Placental epithelial cell (primary cell): ENCODE data around the gene IRF2BP1. TPM values are rescaled to one million over a fixed set of nuclear protein-coding genes. Genes with fewer than 3 reads are reported as not detected.

Experiments
- total RNA-seq: library from RNA; depleted of rRNA; stranded (reverse); fragments of >200 nt; gene quantifications from 2 replicates; pipeline ENCODE4 v1.2.3, GENCODE V29; 2012

Gene IRF2BP1, protein sequence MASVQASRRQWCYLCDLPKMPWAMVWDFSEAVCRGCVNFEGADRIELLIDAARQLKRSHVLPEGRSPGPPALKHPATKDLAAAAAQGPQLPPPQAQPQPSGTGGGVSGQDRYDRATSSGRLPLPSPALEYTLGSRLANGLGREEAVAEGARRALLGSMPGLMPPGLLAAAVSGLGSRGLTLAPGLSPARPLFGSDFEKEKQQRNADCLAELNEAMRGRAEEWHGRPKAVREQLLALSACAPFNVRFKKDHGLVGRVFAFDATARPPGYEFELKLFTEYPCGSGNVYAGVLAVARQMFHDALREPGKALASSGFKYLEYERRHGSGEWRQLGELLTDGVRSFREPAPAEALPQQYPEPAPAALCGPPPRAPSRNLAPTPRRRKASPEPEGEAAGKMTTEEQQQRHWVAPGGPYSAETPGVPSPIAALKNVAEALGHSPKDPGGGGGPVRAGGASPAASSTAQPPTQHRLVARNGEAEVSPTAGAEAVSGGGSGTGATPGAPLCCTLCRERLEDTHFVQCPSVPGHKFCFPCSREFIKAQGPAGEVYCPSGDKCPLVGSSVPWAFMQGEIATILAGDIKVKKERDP
- total RNA-seq, result 31.6 and 39.7 TPM in 2 replicates

DNA sequence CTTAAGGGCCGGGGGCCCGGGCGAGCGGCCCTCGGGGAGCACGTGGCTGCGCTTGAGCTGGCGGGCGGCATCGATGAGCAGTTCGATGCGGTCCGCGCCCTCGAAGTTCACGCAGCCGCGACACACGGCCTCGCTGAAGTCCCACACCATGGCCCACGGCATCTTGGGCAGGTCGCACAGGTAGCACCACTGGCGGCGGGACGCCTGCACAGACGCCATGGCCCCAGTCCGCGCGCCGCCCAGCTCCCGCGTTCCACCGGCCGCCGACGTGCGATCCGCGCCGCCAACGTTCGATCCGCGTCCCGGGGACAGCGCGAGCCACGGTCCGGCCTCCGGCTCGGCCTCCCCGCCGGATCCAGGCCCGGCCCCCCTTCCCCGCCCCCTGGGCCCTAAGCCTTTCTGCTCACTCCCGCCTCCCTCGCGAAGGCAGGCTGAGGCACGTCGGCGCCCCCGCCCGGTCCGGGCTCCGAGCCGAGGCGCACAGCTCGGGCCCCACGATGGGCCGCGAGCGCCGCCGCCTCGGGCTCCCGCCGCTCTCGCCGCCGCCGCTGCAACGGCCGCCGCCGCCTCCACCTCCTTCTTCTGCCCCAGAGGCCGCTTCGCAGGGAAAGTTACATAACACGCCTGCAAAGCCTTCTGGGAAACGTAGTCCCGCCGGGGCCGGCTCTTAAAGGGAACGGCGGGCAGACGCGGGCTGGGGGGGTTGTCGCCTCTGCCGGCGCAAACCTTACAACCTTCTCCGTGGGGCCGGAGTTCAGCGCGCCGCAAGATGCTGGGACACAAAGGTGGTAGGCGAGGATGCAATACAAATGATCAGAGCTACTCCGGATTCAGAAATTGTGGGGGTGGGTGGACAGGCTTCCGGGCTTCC lies at the start of gene IRF2BP1:
Gene IRF2BP1, minus strand, starts transcription at position 586 of the 871 bp plus-strand sequence. Its CDS starts 367 bp downstream, at position 219.

DNA sequence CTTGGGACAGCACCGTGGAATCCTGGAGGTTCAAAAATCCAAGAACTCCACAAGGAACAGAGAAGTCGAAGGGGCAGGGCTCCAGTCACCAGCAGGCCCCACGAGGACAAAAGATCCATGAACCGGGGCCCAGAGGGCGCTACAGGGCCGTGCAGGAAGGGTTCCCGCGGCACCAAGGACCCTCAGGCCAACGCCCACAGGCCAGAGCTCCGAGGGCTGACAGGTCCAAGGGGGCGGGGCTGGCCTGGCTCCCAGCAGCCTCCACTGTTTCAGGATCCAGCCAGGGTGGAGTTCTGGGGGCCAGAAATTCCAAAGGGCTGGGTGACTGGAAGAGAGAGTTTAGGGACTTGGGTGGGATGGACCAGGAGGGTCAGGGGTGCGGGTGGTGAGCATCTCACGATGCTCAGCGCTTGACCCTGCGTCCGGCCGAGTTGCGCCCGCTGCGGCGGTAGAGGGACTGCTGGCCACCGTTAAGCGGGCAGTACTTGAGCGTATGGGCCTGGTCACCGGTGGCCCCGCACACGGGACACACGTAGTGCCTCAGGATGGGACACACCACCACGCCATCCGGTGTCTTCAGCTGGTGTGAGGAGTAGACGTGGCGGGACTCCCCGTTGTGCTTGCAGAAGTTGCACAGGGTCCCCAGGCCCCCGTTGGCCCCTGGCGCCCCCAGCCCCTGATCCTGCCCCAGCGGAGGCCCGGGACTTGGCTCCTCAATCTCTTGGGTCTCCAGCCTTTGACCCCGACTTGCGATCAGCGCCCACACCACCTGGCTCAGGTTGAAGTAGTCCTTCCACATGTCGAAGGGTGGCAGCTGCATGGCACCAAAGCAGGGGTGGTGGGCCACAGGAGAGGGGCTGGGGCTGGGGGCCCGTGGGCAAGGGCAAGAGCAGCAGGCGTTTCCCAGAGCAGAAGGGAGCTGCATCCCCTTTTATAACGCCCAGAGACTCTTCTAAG lies 28.2 kb upstream of the IRF2BP1 start, which contains the start of gene NANOS2:
Gene NANOS2, minus strand, starts transcription at position 905 of the 957 bp plus-strand sequence. Its CDS starts 85 bp downstream, at position 820.

DNA sequence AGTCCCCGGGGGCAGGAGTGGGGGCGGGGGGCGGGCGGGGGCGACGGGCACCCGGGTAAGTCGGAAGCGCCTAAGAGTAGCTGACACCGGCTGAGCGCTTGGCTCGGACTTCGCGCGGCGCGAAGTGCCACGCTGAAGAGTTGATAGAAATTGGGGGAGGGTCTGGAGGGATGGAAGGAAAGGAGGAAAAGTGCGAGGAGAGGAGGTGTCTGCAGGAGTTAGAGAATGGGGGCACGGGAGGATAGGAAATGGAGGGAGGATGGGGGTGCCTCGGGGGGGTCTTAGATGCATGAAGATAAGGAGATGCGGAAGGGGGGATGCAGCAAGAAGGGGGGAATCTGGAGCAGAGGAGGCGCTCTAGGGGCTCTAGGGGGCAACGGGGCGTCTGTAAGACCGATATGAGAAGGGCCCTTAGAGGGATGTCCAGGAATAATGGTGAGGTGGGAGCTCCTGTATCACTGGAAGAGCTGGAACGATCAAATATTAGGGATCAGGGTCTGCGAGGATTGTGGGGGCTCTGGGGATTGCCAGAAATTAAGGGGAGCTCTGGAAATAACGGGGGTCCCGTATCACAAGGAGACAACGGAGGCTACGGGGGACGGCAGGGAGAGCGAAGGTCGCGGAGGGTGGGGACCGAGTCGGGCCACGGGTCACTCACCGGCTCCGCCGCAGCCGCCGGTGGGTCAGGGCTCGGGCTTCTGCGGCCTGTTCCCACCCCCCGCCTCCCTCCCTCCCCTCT lies 16.1 kb upstream of the IRF2BP1 start, which contains the start of gene MYPOP:
Gene MYPOP, minus strand, starts transcription at position 702 of the 739 bp plus-strand sequence. CDS start 840 bp downstream, outside the sequence.

DNA sequence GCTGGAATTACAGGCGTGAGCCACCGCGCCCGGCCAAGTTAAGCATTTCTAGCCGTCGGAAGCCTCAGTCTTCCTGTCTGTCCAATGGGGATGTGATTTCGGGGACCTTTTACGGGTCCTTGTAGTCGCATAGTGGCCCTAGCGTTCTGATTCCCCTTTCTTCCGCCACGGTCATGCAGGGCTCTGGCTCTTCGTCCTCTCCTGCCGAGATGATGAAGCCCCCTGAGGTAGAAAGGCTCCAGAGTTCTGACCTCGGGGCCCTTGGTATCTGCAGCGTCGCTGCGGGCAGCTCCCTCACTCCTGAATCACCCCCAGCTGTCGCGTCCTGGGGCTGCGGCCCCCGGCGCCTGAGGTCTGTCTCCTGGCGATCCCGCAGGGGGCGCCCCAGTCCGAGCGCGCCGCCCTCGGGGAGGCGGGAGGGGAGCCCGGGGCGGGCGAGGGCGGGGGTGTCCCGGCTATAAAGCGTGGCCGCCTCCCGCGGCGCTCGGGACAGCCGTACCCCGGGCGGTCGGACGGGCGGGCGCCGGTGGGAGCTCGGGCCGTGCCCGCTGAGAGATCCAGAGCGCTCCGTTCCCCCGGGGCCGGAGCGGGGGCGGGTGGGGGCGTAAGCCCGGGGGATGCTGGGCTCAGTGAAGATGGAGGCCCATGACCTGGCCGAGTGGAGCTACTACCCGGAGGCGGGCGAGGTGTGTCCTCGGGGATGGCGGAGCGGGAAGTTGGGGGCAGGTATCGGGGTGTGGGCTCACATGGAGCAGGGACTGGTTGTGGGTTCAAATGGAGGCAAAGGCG lies 21.9 kb downstream of the IRF2BP1 start, which contains the start of gene FOXA3:
Gene FOXA3, plus strand, starts transcription at position 487 of the 789 bp plus-strand sequence. Its CDS starts 131 bp downstream, at position 618.

DNA sequence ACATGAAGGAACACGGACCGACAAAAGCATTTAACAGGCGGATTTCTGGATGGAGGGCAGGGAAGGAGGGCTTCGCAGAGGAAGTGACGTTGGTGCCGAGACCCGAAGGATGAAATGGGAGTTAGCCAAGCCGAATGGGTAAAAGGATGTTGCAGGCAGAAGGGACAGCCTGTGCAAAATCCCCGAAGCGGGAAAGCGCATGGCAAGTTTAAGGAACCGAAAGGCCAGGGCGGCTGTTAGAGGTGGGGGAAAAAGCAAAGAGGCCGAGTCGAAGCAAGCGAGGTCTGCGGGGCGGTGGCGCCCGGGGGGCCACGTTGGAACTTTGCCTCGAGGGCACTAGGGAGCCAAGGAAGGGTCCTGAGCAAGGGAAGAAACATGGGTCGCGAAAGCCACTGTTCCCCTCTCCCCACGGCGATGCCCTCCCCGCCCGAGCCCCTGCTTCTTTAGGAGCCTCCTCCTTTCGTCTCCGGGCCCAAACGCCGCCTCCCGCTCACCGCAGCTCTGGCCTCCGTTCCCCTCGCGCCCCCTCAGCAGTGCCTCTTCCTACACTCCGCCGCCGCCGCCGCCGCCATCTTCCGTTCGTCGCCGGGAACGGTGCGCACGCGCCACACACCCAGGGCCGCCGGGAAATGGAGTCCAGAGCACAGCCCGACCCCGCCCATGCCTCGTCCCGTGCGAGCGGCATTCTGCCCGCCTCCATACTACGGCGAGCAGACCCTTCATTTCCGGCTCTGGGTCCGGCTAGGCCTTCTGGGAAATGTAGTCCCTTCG lies 23.2 kb downstream of the IRF2BP1 start, which contains the start of gene SYMPK:
Gene SYMPK, minus strand, starts transcription at position 584 of the 771 bp plus-strand sequence. CDS start 8,652 bp downstream, outside the sequence.

Other genes starting within 250 kb of the IRF2BP1 start
- 36.1 and 41.2 TPM in 2 replicates for gene EML2, start 246.7 kb downstream of the IRF2BP1 start, total RNA-seq
- 3.9 and 4.3 TPM in 2 replicates for gene GIPR, start 217.9 kb downstream of the IRF2BP1 start, total RNA-seq
- 161 and 219 TPM in 2 replicates for gene SNRPD2, start 194.2 kb downstream of the IRF2BP1 start, total RNA-seq
- gene QPCTL, start 193.5 kb downstream of the IRF2BP1 start, total RNA-seq, result 15.3 and 21.7 TPM in 2 replicates
- gene FBXO46, start 155.2 kb downstream of the IRF2BP1 start, total RNA-seq, result 7.2 and 8.2 TPM in 2 replicates
- gene MEIOSIN, start 152.7 kb downstream of the IRF2BP1 start, total RNA-seq, result not detected in 2 replicates
- 14.9 and 18.8 TPM in 2 replicates for gene SIX5, start 116.9 kb downstream of the IRF2BP1 start, total RNA-seq
- 10.8 and 18.5 TPM in 2 replicates for gene DMPK, start 103.7 kb downstream of the IRF2BP1 start, total RNA-seq
- gene DMWD, start 93.3 kb downstream of the IRF2BP1 start, total RNA-seq, result 33.4 and 36.5 TPM in 2 replicates
- gene RSPH6A, start 70.8 kb downstream of the IRF2BP1 start, total RNA-seq, result 0.39 and 0.43 TPM in 2 replicates
- gene SYMPK, start 23.0 kb downstream of the IRF2BP1 start, total RNA-seq, result 42.0 and 47.6 TPM in 2 replicates
- not detected in 2 replicates for gene FOXA3, start 21.8 kb downstream of the IRF2BP1 start, total RNA-seq
- gene MYPOP, start 16.5 kb upstream of the IRF2BP1 start, total RNA-seq, result 1.6 and 2.0 TPM in 2 replicates
- gene NANOS2, start 28.6 kb upstream of the IRF2BP1 start, total RNA-seq, result not detected in 2 replicates
- not detected in 2 replicates for gene NOVA2, start 87.7 kb upstream of the IRF2BP1 start, total RNA-seq
- gene CCDC61, start 109.3 kb upstream of the IRF2BP1 start, total RNA-seq, result 6.5 and 7.1 TPM in 2 replicates
- gene PGLYRP1, start 136.9 kb upstream of the IRF2BP1 start, total RNA-seq, result not detected in 2 replicates
- not detected in 2 replicates for gene IGFL4, start 154.9 kb upstream of the IRF2BP1 start, total RNA-seq
- gene IGFL3, start 238.5 kb upstream of the IRF2BP1 start, total RNA-seq, result not detected in 2 replicates